SK-N-SH treated with all-trans-retinoic acid at 6 μM for 48 hours (cell line): ENCODE measurements around the gene ACAD9.
A peak's percentile ranks its signal among the peaks of the same experiment; 100 is the strongest.

Source experiments
- ATAC-seq: fragments of 200-7000 bp; cut with Tn5 transposase; 3 replicates; pipeline ENCODE4 v1.9.1; 2020; ENCODE audit warnings: mild to moderate bottlenecking, moderate library complexity
- ARNTL ChIP-seq: fragments of 450-650 bp; formaldehyde crosslinking; IDR thresholded peaks from 2 replicates; pipeline ENCODE4 v1.5.0; 2020; ENCODE audit warnings: low read depth, mild to moderate bottlenecking, moderate library complexity, borderline replicate concordance
- BACH2 ChIP-seq: fragments of 250-450 bp; sonication (Bioruptor Pico); IDR thresholded peaks from 2 replicates; pipeline ENCODE4 v1.9.0; 2021; ENCODE audit warnings: mild to moderate bottlenecking, borderline replicate concordance
- CSDC2 ChIP-seq: fragments of 250-450 bp; sonication (Bioruptor Pico); IDR thresholded peaks from 2 replicates; pipeline ENCODE4 v1.5.0; 2020; ENCODE audit warnings: mild to moderate bottlenecking, moderate library complexity
- ESRRG ChIP-seq: fragments of 250-450 bp; sonication (Bioruptor Pico); IDR thresholded peaks from 2 replicates; pipeline ENCODE4 v1.6.1; 2021; ENCODE audit warnings: mild to moderate bottlenecking
- GLIS3 ChIP-seq: fragments of 250-450 bp; sonication (Bioruptor Pico); IDR thresholded peaks from 2 replicates; pipeline ENCODE4 v1.5.0; 2020; ENCODE audit warnings: mild to moderate bottlenecking, moderate library complexity
- ISL1 ChIP-seq: fragments of 250-450 bp; sonication (Bioruptor Pico); IDR thresholded peaks from 2 replicates; pipeline ENCODE4 v2.1.2; 2022; ENCODE audit warnings: mild to moderate bottlenecking, moderate library complexity
- OSR1 ChIP-seq: fragments of 250-450 bp; sonication (Bioruptor Pico); IDR thresholded peaks from 2 replicates; pipeline ENCODE4 v1.8.0; 2022; ENCODE audit warnings: moderate library complexity, mild to moderate bottlenecking, inconsistent platforms
- POU6F1 ChIP-seq: fragments of 250-450 bp; sonication (Bioruptor Pico); IDR thresholded peaks from 2 replicates; pipeline ENCODE4 v1.8.0; 2021; ENCODE audit warnings: low read depth, mild to moderate bottlenecking, moderate library complexity, borderline replicate concordance
- SNAI2 ChIP-seq: fragments of 250-450 bp; sonication (Bioruptor Pico); IDR thresholded peaks from 2 replicates; pipeline ENCODE4 v1.5.0; 2020; ENCODE audit warnings: mild to moderate bottlenecking, moderate library complexity
- TCF4 ChIP-seq: fragments of 250-450 bp; sonication (Bioruptor Pico); IDR thresholded peaks from 2 replicates; pipeline ENCODE4 v1.8.0; 2021; ENCODE audit warnings: mild to moderate bottlenecking, moderate library complexity, borderline replicate concordance
- TOX ChIP-seq: fragments of 250-450 bp; sonication (Bioruptor Pico); IDR thresholded peaks from 2 replicates; pipeline ENCODE4 v1.8.0; 2021; ENCODE audit warnings: mild to moderate bottlenecking, moderate library complexity, borderline replicate concordance
- TSHZ2 ChIP-seq: fragments of 250-450 bp; sonication (Bioruptor Pico); IDR thresholded peaks from 2 replicates; pipeline ENCODE4 v1.5.0; 2020; ENCODE audit warnings: mild to moderate bottlenecking, moderate library complexity
- ZC3H10 ChIP-seq: fragments of 250-450 bp; sonication (Bioruptor Pico); IDR thresholded peaks from 2 replicates; pipeline ENCODE4 v1.5.1; 2021; ENCODE audit warnings: mild to moderate bottlenecking, moderate library complexity
- ZFP3 ChIP-seq: fragments of 250-450 bp; sonication (Bioruptor Pico); IDR thresholded peaks from 2 replicates; pipeline ENCODE4 v1.5.0; 2020; ENCODE audit warnings: mild to moderate bottlenecking, moderate library complexity
- ZFP30 ChIP-seq: fragments of 450-650 bp; formaldehyde crosslinking; IDR thresholded peaks from 2 replicates; pipeline ENCODE4 v1.5.0; 2022; ENCODE audit warnings: mild to moderate bottlenecking, moderate library complexity
- ZNF565 ChIP-seq: fragments of 450-650 bp; formaldehyde crosslinking; conservative IDR thresholded peaks from 2 replicates; pipeline ENCODE4 v1.5.0; 2020; ENCODE audit warnings: low read depth, mild to moderate bottlenecking, moderate library complexity
- ZNF70 ChIP-seq: fragments of 450-650 bp; formaldehyde crosslinking; IDR thresholded peaks from 2 replicates; pipeline ENCODE4 v1.5.0; 2020; ENCODE audit warnings: mild to moderate bottlenecking, moderate library complexity
- ZNF8 ChIP-seq: fragments of 450-650 bp; formaldehyde crosslinking; IDR thresholded peaks from 2 replicates; pipeline ENCODE4 v1.5.0; 2020; ENCODE audit warnings: mild to moderate bottlenecking, moderate library complexity
- TF ChIP-seq, protein P1 (sequence below): fragments of 250-450 bp; sonication (Bioruptor Pico); IDR thresholded peaks from 2 replicates; pipeline ENCODE4 v1.5.1; 2020; ENCODE audit warnings: low read depth, mild to moderate bottlenecking, moderate library complexity
- TF ChIP-seq, protein P2 (sequence below): fragments of 250-450 bp; sonication (Bioruptor Pico); IDR thresholded peaks from 2 replicates; pipeline ENCODE4 v1.8.0; 2020; ENCODE audit warnings: mild to moderate bottlenecking, moderate library complexity, borderline replicate concordance
- TF ChIP-seq, protein P3 (sequence below): fragments of 250-450 bp; sonication (Bioruptor Pico); IDR thresholded peaks from 2 replicates; pipeline ENCODE4 v1.5.1; 2021; ENCODE audit warnings: mild to moderate bottlenecking, moderate library complexity

The ACAD9 gene

DNA sequence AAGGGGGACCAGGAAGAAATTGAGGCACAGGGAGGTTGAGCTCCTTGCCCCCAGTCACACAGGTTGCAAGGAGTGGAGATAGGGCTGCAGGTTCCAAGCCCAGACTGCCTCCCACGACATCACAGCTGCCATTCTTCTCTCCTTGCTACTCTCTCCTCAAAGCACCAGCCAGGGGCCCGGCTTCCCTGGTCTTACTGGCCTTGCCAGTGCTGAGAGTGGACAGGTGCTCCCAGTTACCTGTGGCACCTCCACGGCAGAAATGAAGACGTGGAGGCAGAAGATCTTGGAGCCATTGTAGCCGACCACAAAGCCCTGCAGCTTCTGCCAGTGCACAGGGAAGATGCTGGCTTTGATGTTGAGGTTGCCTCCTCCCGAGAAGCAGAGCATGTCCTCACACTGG lies 17.9 kb upstream of the ACAD9 start:
- no peak for TF ChIP-seq ZNF8 (CRISPR knock-in tag)
- no peak for TF ChIP-seq ARNTL
- no peak for TF ChIP-seq CSDC2 (CRISPR knock-in tag)
- TF ChIP-seq ISL1 = no peak
- no peak for TF ChIP-seq TSHZ2 (CRISPR knock-in tag)
- no peak for TF ChIP-seq TOX (CRISPR knock-in tag)
- TF ChIP-seq GLIS3 (CRISPR knock-in tag) = no peak
- TF ChIP-seq, protein P1, sequence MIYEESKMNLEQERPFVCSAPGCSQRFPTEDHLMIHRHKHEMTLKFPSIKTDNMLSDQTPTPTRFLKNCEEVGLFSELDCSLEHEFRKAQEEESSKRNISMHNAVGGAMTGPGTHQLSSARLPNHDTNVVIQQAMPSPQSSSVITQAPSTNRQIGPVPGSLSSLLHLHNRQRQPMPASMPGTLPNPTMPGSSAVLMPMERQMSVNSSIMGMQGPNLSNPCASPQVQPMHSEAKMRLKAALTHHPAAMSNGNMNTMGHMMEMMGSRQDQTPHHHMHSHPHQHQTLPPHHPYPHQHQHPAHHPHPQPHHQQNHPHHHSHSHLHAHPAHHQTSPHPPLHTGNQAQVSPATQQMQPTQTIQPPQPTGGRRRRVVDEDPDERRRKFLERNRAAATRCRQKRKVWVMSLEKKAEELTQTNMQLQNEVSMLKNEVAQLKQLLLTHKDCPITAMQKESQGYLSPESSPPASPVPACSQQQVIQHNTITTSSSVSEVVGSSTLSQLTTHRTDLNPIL (CRISPR knock-in tag) = no peak
- ATAC-seq = no peak

GRCh38 chr3:128863560-128863959 lies 15.9 kb upstream of the ACAD9 start:
- ATAC-seq = no peak
- no peak for TF ChIP-seq POU6F1

DNA sequence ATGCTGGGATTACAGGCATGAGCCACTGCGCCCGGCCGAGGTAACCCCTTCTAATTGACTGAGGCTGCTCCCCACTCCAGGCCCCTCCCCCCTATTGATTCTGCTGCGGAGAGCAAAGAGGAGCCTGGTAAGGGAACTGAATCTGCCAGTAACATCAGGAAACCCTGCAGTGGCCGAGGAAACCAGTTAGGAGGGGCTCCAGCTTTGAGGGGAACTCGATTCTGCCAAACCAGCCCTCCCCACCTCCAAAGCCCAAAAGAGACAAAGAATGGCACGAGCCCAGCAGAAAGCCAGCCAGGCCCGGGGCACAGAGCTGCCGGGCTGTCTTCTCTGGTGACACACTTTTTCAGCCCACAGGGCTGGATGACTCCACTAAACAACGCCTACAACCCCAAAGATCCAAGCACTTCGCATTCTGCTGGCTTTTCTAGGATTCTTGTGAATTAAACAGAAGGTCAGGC lies 15.0 kb upstream of the ACAD9 start:
- ATAC-seq = no peak
- no peak for TF ChIP-seq ZNF565
- TF ChIP-seq, protein P2, sequence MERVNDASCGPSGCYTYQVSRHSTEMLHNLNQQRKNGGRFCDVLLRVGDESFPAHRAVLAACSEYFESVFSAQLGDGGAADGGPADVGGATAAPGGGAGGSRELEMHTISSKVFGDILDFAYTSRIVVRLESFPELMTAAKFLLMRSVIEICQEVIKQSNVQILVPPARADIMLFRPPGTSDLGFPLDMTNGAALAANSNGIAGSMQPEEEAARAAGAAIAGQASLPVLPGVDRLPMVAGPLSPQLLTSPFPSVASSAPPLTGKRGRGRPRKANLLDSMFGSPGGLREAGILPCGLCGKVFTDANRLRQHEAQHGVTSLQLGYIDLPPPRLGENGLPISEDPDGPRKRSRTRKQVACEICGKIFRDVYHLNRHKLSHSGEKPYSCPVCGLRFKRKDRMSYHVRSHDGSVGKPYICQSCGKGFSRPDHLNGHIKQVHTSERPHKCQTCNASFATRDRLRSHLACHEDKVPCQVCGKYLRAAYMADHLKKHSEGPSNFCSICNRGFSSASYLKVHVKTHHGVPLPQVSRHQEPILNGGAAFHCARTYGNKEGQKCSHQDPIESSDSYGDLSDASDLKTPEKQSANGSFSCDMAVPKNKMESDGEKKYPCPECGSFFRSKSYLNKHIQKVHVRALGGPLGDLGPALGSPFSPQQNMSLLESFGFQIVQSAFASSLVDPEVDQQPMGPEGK = no peak
- TF ChIP-seq, protein P3, sequence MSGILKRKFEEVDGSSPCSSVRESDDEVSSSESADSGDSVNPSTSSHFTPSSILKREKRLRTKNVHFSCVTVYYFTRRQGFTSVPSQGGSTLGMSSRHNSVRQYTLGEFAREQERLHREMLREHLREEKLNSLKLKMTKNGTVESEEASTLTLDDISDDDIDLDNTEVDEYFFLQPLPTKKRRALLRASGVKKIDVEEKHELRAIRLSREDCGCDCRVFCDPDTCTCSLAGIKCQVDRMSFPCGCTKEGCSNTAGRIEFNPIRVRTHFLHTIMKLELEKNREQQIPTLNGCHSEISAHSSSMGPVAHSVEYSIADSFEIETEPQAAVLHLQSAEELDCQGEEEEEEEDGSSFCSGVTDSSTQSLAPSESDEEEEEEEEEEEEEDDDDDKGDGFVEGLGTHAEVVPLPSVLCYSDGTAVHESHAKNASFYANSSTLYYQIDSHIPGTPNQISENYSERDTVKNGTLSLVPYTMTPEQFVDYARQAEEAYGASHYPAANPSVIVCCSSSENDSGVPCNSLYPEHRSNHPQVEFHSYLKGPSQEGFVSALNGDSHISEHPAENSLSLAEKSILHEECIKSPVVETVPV (CRISPR knock-in tag) = no peak
- no peak for TF ChIP-seq POU6F1
- no peak for TF ChIP-seq ZFP3
- TF ChIP-seq ZNF8 (CRISPR knock-in tag) = no peak
- no peak for TF ChIP-seq GLIS3 (CRISPR knock-in tag)
- TF ChIP-seq ZFP30 (CRISPR knock-in tag) = no peak
- TF ChIP-seq, protein P1 (CRISPR knock-in tag) = no peak
- TF ChIP-seq ZNF70 (CRISPR knock-in tag) = no peak
- TF ChIP-seq ZC3H10 (CRISPR knock-in tag) = no peak
- no peak for TF ChIP-seq ESRRG (CRISPR knock-in tag)
- TF ChIP-seq SNAI2 = no peak
- no peak for TF ChIP-seq BACH2 (CRISPR knock-in tag)
- TF ChIP-seq ARNTL = no peak
- TF ChIP-seq TOX (CRISPR knock-in tag) = no peak
- no peak for TF ChIP-seq TSHZ2 (CRISPR knock-in tag)
- TF ChIP-seq OSR1 (CRISPR knock-in tag) = no peak
- no peak for TF ChIP-seq TCF4 (CRISPR knock-in tag)

- peak; percentile 41 for ATAC-seq
Observed at GRCh38 chr3:128864849-128865804, 14.3 kb upstream of the ACAD9 start.
